AG09319 (cell line): ENCODE measurements around the gene LPP.

ENCODE experiments used
- DNase-seq: peaks from one replicate; pipeline ENCODE4 v3.0.0-alpha.2; 2010; ENCODE audit warnings: low read depth; ENCODE audit errors: extremely low read depth
- CTCF ChIP-seq: IDR thresholded peaks from 2 replicates; pipeline ENCODE4 v1.5.1; 2011; ENCODE audit warnings: low read depth, mild to moderate bottlenecking, inconsistent platforms, low read length, moderate library complexity

LPP gene

GRCh38 chr3:188827576-188827975 is 673.6 kb downstream of the LPP start:
- no peak for DNase-seq
- TF ChIP-seq CTCF = no peak

GRCh38 chr3:188829130-188829529 is 675.2 kb downstream of the LPP start:
- DNase-seq = no peak
- no peak for TF ChIP-seq CTCF

GRCh38 chr3:188829576-188829975 is 675.6 kb downstream of the LPP start:
- TF ChIP-seq CTCF = no peak

GRCh38 chr3:188830893-188831292 is 676.9 kb downstream of the LPP start:
- no peak; the same call in 1 of the 2 replicates for TF ChIP-seq CTCF
- DNase-seq = no peak

More at GRCh38 chr3:188829576-188829975, 675.6 kb downstream of the LPP start:
- no peak for DNase-seq

GRCh38 chr3:188832146-188832545 is 678.2 kb downstream of the LPP start:
- TF ChIP-seq CTCF = no peak
- no peak for DNase-seq

GRCh38 chr3:188832961-188833721 is 679.2 kb downstream of the LPP start:
- TF ChIP-seq CTCF = no peak
- no peak for DNase-seq

GRCh38 chr3:188834349-188834748 is 680.4 kb downstream of the LPP start:
- DNase-seq = no peak
- TF ChIP-seq CTCF = no peak
